ENCODE measurements around the gene RRAGC.

The RRAGC gene

DNA sequence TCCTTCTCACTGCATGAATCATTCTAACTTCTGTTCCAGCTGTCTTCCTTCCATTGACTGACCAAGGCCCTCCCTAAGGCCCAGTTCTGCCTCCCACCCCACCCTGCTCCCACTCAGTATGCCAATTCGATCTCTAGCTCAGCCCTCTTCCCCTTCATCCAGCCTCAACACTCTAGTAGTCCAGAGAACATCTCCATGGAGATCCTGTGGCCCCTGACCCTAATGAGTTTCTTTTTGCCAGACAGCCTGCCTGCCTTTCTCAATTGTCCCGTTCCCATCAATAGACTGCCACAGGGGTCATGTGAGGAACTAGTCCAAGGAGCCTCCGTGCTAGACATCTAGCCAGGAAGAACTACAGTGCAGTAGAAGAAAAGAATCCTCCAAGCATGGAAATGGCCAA, 26.4 kb downstream of the RRAGC start:
- no peak for TF ChIP-seq FOXM1 (IDR thresholded peaks at IDR 0.05; ENCODE audit: borderline replicate concordance, low read depth)
- TF ChIP-seq, protein P1, sequence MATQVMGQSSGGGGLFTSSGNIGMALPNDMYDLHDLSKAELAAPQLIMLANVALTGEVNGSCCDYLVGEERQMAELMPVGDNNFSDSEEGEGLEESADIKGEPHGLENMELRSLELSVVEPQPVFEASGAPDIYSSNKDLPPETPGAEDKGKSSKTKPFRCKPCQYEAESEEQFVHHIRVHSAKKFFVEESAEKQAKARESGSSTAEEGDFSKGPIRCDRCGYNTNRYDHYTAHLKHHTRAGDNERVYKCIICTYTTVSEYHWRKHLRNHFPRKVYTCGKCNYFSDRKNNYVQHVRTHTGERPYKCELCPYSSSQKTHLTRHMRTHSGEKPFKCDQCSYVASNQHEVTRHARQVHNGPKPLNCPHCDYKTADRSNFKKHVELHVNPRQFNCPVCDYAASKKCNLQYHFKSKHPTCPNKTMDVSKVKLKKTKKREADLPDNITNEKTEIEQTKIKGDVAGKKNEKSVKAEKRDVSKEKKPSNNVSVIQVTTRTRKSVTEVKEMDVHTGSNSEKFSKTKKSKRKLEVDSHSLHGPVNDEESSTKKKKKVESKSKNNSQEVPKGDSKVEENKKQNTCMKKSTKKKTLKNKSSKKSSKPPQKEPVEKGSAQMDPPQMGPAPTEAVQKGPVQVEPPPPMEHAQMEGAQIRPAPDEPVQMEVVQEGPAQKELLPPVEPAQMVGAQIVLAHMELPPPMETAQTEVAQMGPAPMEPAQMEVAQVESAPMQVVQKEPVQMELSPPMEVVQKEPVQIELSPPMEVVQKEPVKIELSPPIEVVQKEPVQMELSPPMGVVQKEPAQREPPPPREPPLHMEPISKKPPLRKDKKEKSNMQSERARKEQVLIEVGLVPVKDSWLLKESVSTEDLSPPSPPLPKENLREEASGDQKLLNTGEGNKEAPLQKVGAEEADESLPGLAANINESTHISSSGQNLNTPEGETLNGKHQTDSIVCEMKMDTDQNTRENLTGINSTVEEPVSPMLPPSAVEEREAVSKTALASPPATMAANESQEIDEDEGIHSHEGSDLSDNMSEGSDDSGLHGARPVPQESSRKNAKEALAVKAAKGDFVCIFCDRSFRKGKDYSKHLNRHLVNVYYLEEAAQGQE (IDR thresholded peaks at IDR 0.05; ENCODE audit: low read depth) = no peak
- no peak for TF ChIP-seq EGR1 (IDR thresholded peaks at IDR 0.05)
- no peak for TF ChIP-seq CREB1 (IDR thresholded peaks at IDR 0.05; ENCODE audit: low read depth)
- TF ChIP-seq YY1 (IDR thresholded peaks at IDR 0.05; ENCODE audit: low read depth) = no peak
- TF ChIP-seq, protein P2, sequence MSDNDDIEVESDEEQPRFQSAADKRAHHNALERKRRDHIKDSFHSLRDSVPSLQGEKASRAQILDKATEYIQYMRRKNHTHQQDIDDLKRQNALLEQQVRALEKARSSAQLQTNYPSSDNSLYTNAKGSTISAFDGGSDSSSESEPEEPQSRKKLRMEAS (IDR thresholded peaks at IDR 0.05) = no peak
- TF ChIP-seq TEAD4 (IDR thresholded peaks at IDR 0.05) = no peak
- no peak for TF ChIP-seq TCF12 (IDR thresholded peaks at IDR 0.05; ENCODE audit: low read depth)

DNA sequence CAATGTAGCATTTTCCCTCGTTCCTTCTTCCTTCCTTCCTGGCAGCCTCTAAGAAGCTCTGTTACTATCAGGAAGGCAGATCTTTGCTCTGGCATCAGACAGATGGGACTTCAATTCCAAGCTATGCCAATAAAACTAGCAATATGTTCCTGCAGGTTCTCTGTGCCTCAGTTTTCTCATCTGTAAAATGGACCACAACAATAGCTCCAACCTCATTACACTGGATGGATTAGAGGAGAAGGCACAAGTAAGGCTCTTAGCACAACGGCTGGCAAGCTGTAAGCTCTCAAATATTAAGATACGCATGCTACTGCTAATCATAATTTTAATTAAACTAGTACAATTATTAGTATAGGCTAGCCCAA, 27.2 kb downstream of the RRAGC start:
- TF ChIP-seq EGR1 (IDR thresholded peaks at IDR 0.05) (no peak), TAF1 (IDR thresholded peaks at IDR 0.05; ENCODE audit: low read depth) (no peak), TCF12 (IDR thresholded peaks at IDR 0.05; ENCODE audit: low read depth) (no peak), CEBPB (IDR thresholded peaks at IDR 0.05) (no peak), FOXM1 (IDR thresholded peaks at IDR 0.05; ENCODE audit: borderline replicate concordance, low read depth) (no peak), CREB1 (IDR thresholded peaks at IDR 0.05; ENCODE audit: low read depth) (no peak), RAD21 (IDR thresholded peaks at IDR 0.05; ENCODE audit: low read depth) (no peak), ZBTB7A (IDR thresholded peaks at IDR 0.05; ENCODE audit: low read depth) (no peak), YY1 (IDR thresholded peaks at IDR 0.05; ENCODE audit: low read depth) (no peak), EP300 (IDR thresholded peaks at IDR 0.05; ENCODE audit: borderline replicate concordance) (no peak), TEAD4 (IDR thresholded peaks at IDR 0.05) (no peak), NFIC (IDR thresholded peaks at IDR 0.05) (no peak)
- TF ChIP-seq, protein P2 (IDR thresholded peaks at IDR 0.05) = no peak
- TF ChIP-seq, protein P1 (IDR thresholded peaks at IDR 0.05; ENCODE audit: low read depth) = no peak
- TF ChIP-seq, protein P3, sequence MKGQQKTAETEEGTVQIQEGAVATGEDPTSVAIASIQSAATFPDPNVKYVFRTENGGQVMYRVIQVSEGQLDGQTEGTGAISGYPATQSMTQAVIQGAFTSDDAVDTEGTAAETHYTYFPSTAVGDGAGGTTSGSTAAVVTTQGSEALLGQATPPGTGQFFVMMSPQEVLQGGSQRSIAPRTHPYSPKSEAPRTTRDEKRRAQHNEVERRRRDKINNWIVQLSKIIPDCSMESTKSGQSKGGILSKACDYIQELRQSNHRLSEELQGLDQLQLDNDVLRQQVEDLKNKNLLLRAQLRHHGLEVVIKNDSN (IDR thresholded peaks at IDR 0.05) = no peak

DNA sequence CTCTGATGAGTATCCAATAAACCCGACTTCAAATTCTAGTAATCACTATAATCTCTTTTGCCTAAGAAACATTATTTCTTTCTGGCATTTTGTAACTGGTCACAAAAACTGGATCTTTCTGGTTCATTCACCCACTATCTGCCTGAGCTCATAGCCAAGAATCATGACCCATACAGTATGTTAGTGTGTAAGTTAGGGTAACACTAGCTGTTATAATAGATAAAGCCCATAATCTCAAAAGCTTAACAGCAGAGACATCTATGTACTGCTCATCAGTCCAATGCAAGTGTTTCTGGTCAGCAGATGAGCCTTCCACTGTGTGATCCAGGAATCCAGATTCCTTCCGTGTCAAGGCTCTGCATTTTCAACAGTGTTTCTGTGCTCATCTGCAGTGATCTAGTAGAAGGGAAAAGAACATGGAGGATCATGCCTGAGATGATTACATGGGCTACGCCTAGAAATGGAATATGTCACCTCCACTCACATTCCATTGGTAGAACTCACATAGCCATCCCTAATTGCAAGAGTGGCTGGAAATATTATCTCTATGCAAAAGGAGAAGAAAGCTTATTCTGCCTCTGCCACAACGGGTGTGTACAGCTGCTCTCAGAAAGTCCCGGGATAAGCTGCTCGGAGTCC, 27.7 kb downstream of the RRAGC start:
- TF ChIP-seq CREB1 (IDR thresholded peaks at IDR 0.05; ENCODE audit: low read depth) (no peak), CEBPB (IDR thresholded peaks at IDR 0.05) (no peak), EP300 (IDR thresholded peaks at IDR 0.05; ENCODE audit: borderline replicate concordance) (no peak), EGR1 (IDR thresholded peaks at IDR 0.05) (no peak), YY1 (IDR thresholded peaks at IDR 0.05; ENCODE audit: low read depth) (no peak), TEAD4 (IDR thresholded peaks at IDR 0.05) (no peak), ZBTB7A (IDR thresholded peaks at IDR 0.05; ENCODE audit: low read depth) (no peak), TCF12 (IDR thresholded peaks at IDR 0.05; ENCODE audit: low read depth) (no peak), NFIC (IDR thresholded peaks at IDR 0.05) (no peak), TAF1 (IDR thresholded peaks at IDR 0.05; ENCODE audit: low read depth) (no peak), FOXM1 (IDR thresholded peaks at IDR 0.05; ENCODE audit: borderline replicate concordance, low read depth) (no peak), RAD21 (IDR thresholded peaks at IDR 0.05; ENCODE audit: low read depth) (no peak)
- TF ChIP-seq, protein P3 (IDR thresholded peaks at IDR 0.05) = no peak
- TF ChIP-seq, protein P2 (IDR thresholded peaks at IDR 0.05) = no peak
- TF ChIP-seq, protein P1 (IDR thresholded peaks at IDR 0.05; ENCODE audit: low read depth) = no peak

DNA sequence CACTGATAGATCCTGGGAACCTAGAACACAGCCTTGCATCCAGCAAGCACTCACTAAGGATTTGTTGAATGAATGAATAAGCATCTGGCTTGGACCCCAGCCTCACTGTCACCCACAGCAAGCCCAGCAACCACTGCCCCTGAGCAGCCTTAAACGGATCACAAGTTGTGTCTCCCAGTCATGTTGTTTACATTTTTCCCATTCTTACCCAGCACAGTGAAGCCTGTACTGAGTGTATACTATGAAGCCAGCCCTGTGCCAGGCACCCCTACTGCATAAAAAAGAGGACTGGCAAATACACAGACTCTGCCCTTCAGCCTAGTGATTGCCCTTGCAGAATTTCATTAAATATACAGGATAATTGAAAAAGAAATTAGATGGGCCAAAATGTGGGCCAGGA, 30.2 kb downstream of the RRAGC start:
- TF ChIP-seq YY1 (IDR thresholded peaks at IDR 0.05; ENCODE audit: low read depth) = no peak
- no peak for TF ChIP-seq FOXM1 (IDR thresholded peaks at IDR 0.05; ENCODE audit: borderline replicate concordance, low read depth)
- TF ChIP-seq TAF1 (IDR thresholded peaks at IDR 0.05; ENCODE audit: low read depth) = no peak
- TF ChIP-seq, protein P2 (IDR thresholded peaks at IDR 0.05) = no peak
- TF ChIP-seq CEBPB (IDR thresholded peaks at IDR 0.05) = no peak
- no peak for TF ChIP-seq RAD21 (IDR thresholded peaks at IDR 0.05; ENCODE audit: low read depth)
- TF ChIP-seq, protein P1 (IDR thresholded peaks at IDR 0.05; ENCODE audit: low read depth) = no peak
- TF ChIP-seq ZBTB7A (IDR thresholded peaks at IDR 0.05; ENCODE audit: low read depth) = no peak
- no peak for TF ChIP-seq EP300 (IDR thresholded peaks at IDR 0.05; ENCODE audit: borderline replicate concordance)
- TF ChIP-seq TCF12 (IDR thresholded peaks at IDR 0.05; ENCODE audit: low read depth) = no peak
- no peak for TF ChIP-seq TEAD4 (IDR thresholded peaks at IDR 0.05)
- TF ChIP-seq, protein P3 (IDR thresholded peaks at IDR 0.05) = no peak
- no peak for TF ChIP-seq CREB1 (IDR thresholded peaks at IDR 0.05; ENCODE audit: low read depth)
- no peak for TF ChIP-seq NFIC (IDR thresholded peaks at IDR 0.05)
- no peak for TF ChIP-seq EGR1 (IDR thresholded peaks at IDR 0.05)

Measured in Ishikawa (cell line).